Fibroblast of skin of left quadriceps (primary cell): ENCODE data around the gene SORCS2.

Experiments
- DNase-seq, 2 experiments: peaks; one replicate each; pipeline ENCODE4 v3.0.0-alpha.2; 2013; ENCODE audit warnings: low read depth in 2 of 2

The SORCS2 gene

DNA sequence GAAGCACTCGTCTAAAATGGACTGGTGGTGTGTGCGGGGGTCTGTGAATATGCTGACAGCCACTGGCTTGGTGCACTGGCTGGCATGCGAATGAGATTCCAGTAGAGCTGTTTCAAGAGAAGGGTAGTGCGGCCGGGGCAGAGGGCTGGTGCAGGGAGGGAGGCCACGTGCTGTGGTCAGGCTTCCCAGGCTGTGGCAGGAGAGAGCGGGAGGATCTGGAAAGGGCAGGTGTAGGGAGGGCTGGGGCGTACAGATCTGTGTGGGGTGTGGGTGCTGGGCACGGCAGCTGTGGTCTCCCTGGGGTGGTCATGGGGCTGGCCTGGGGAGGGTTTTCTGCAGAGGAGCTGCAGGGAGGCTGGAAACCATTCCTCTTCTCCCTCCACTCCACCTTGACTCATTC lies 30.2 kb downstream of the SORCS2 start:
- no peak for DNase-seq

DNA sequence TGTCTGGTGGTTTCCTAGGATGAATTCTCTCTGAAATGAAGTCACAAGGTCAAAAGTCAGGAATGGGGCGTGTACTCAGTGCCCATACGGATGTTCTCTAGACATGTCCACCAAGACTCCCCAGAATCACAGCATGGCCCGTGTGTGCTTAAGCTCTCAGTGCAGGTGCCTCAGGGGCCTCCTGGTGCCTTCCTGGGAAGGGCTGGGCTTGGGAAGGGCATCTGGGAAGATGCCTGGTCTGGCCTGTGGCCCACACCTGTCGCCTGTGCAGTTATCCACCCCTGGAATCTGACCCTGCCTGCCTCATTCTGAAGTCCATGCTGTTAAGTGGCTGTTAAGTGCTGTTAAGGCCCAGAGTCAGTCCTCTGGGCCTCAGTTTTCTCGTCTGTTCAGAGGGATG lies 31.2 kb downstream of the SORCS2 start:
- no peak for DNase-seq

DNA sequence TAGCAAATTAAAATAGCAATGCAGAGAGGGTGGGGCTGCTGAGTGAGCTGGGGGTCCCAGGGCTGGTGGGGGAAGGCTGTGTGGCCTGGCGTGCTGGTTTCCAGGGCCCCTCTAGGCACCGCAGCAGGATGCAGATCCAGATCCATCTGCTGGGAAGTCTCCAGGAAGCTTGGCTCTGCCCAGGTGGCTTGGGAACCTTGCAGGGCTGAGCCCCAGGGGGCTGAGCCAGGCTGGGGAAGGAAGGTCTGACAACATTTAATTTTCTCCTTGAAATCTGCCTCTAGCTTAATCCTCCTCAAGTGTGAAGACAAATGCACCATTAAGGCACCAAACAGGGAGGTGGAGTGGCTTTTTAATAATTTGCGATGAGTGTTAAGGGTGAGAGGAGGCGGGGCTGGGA lies 31.7 kb downstream of the SORCS2 start:
- no peak for DNase-seq

DNA sequence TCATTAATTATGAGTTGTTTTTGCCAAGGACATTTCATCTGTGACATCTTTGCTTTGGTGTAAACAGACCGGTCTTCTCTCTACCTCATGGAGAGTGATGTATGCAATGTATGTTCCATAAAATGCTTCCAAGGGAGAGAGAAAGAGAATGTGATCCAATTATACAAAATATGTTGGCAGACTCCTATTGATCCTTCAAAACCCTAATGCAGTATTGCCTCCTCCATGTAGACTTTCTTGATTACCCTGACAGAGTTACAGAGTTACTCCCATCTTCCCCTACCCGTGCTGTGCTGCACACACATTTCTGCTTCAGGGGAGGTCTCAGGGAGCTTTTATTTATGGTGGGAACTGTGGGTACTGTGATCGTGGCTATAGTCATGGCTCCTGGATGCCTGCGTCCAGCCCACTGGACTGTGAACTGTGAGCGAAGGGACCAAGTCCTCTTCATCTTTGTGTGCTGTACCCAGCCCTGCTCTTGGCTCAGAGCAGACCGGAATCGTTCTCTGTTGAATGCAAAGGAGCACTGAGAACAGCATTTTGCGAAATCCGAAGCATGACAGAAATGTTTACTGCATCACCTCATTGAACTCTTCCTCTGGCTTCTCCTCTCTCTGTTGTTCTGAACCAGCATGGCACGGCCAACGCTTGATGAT lies 32.7 kb downstream of the SORCS2 start:
- DNase-seq, result no peak

DNA sequence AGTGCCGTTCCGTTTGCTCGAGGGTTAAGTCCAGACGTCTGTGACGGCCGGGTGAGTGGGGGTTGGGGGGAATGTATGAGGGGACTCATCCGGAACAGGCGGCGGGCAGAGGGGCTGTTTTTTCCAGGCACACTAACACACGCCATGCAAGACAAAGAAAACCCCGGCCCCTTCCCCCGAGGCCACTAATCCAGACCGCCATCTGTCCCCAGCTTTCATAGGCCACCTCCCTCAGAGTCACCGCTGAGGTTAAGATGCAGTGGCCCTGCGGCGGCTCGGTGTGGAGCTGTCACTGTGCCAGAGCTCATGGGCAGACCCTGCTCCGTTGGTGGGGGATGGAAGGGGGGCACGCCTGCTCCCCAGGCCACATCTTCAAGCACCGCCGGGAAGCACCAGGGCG lies 34.1 kb downstream of the SORCS2 start:
- DNase-seq, result no peak

DNA sequence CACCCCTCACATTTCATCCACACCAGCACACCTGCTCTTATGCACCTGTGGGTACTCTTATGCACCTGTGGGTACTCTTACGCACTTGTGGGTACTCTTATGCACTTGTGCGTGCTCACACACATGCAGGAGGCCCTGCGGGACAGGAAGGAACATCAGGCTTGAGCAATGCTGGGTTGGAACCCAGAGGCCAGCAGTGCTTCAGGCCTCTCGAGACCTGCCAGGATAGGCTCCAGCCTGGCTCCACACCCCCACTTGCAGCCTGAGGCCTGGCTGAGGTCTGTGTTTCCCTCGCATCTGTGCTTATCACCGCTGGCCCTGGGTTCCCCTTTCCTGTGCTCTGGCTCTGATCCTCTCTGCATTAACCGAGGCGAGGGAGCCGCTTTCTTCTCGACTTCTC lies 34.7 kb downstream of the SORCS2 start:
- no peak for DNase-seq

DNA sequence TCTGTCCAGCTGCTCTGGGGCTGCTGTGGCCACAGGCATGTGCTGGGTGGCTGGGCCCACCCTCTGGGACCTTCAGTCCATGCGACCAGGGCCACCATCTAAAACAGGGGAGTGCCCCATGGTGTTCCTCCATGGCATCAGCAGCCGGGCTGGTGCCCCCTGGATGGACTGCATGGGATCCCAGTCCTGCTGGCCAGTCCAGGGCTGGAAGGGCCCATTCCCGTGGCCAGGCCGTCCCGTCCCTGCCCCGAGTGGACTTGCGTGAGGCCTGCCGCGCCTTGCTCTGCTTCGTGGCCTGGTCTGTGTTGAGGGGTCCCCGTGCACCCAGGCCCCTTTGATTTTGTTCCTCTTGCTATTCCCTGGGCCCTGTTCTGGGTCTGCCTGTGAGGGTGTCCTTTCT lies 36.4 kb downstream of the SORCS2 start:
- no peak for DNase-seq

DNA sequence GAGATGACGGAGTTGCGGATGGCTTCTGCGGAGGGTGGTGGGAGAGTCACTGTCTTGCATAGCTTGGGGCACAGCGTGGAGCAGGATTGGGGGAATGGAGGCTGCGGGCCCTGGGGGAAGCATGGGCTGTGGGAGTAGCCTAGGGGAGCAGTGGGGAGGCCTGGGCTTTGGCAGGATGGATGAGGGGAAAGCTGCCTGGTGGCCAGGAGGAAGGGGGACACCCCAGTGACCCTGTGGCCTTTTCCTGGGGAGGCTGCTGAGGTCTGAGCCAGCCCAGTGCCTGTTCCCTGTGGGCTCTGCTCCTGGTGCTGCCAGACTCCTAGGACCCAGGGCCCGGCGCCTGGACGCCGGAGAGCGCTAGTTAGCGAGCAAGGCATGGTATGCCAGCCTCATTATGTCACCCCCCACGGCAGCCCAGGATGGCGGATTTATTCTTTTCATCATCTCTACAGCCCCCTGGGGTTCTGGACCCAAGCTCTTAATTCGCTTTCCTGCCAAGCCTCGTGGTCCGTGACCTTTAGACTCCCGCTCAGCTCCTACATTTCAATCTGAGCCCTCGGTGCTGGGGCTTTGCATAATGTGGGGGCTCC lies 39.8 kb downstream of the SORCS2 start:
- DNase-seq, result no peak

DNA sequence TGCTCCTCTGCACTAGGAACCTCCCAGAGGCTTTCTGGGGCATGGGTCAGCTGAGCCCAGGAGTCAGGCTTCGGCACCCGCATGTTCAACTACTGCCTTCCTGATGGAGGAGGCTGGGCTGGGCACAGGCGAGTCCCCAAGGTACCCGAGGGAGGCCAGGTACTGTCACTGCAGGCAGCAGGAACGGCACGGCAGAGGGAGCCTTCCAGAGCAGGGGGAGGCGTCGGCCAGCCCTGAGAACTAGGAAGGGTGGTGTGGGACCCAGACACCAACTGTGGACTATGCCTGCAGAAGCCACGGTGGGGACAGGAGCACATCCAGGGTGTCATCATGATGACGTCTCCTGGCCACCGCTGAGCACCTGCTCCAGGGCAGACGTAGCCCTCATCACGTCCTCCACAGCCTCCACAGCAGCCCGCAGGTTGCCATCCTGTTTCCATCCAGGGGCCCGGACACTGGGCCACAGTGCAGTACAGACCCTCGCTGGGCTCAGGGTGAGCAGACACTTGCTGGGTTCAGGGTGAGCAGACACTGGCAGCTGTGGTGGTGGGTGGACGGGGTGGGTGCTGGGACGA lies 40.8 kb downstream of the SORCS2 start:
- no peak for DNase-seq

DNA sequence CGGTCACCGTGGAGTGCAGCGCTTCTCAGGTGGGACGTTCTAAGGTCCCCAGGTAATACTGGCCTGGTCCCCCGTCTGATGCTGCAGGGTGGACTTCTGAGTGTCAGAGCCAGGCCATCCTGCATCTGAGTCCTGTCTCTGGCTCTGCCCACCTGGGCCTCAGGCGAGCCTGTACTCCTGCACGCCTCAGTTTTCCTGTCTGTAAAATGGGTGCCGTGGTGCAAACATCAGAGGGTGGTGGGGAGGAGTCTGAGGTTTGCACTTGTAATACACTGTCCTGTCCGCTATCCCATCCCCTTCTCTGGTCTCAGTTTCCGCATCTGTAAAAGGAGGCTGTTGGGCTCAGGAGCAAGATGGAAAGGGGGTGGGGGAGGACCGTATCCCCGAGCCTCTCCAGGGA lies 41.3 kb downstream of the SORCS2 start:
- no peak for DNase-seq

DNA sequence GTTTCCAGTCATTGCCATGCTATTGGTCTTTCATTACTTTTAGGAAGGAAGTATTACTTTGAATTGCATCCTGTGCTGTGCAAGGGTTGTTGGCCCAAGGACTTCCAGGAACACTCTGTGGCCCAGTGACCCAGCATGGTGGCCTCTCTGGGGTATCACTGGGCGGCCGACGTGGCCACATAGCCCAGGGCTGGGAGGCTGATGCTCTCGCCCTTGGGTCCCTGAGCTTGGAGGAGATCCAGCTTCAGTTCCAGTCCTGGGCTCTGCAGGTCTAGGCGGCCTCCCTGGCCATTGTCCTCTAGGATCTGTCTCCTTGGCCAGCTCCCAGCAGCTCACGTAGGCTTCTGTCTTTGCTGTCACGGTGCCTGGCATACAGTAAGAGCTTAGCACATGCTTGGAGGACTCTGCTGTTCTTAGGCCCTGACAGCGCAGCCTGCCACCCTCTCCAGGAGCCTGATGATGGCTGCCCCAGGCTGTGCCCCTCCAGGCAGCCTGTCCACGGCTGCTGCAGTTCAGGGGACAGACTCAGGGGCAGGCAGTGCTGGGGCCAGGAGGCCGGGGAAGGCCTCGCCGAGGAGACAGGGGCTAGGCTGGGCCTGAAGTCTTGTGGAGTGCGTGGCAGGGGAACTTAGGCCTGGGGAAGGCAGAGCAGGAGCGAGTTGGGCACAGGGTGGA lies 42.2 kb downstream of the SORCS2 start:
- no peak for DNase-seq

DNA sequence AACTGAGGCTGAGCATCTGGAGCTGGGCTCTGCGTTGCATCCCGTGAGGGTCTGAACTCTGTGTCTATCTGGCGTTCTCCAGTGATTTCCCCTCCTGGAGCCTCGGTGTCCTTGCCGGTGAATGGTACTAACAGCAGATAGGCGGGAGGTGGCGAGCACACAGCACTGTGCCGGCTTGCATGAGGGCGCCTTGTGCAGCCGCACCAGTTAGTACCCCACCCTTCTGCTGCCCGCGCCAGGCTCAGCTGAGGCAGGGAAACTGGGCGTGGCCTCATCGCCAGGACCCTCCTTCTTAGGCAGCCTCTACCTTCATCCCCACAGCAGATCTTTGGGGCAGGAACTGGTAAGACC lies 42.7 kb downstream of the SORCS2 start:
- DNase-seq, result no peak

DNA sequence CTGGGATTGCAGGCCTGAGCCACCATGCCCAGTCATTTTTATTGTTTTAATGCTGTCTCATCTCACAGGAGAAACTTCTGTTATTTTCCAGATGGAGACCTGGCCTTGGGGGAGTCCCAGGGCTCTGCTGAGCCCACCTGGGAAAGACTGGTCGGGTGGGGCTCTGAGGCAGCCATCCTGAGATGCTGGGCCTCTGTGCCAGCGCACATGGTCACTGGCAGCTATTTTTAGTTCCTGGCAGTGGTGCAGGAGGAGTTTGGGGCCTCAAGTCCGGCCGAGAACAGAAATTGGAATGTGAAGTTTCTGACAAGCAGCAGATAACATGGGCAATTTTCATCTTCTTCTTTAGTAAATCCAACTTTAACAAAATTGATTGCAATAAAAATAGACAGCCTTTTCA lies 44.5 kb downstream of the SORCS2 start:
- DNase-seq, result no peak

DNA sequence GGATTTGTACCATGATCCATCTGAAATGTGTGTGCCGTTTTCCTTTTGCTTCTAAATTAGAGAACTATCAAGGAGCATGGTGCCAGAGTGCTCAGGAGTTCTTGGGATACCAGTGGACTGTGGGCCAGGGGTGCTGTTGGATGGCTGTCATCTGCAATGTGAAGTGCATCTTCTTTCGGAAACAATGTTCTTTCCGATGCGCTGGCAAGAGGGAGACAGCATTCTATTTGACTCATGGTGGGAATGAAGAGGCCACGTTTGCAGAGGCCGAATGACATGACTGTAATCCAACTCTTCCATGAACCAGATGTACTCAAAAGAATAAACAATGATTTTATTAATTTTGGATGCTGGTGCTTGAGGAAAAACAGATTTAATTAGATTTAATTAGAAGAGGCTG lies 45.5 kb downstream of the SORCS2 start:
- peak; percentile 53 to 57 for DNase-seq

DNA sequence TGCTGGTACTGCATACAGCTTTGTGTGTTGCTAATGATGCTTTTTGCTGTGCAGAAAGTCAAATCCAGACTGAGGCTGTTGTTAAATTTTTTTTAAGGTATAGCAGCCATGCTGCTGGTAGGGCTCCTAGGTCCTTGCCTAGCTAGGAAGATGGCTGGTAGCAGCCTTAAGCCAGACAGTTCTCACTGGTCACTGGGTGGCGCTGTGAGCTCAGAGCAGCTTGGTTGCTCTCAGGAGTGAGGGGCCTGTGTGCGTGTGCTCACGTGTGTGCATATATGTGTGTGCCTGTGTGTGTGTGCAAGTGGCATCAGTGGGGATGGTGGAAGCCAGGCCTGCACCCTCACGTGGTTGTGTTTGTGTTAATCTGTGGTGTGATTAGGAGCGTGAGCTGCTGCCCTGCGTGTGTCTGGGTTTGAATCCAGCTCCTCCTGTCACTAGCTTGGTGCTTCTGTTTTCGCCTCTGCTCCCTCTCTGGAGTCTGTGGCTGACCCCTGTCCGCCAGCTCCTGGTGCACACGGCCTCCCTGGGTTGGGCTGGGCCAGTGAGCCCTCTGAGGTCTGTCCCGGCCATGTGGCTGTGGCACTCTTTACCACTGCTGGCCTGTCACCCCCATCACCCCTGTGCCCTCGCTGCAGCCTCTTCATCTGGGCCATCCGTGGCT lies 46.1 kb downstream of the SORCS2 start:
- DNase-seq, result no peak

DNA sequence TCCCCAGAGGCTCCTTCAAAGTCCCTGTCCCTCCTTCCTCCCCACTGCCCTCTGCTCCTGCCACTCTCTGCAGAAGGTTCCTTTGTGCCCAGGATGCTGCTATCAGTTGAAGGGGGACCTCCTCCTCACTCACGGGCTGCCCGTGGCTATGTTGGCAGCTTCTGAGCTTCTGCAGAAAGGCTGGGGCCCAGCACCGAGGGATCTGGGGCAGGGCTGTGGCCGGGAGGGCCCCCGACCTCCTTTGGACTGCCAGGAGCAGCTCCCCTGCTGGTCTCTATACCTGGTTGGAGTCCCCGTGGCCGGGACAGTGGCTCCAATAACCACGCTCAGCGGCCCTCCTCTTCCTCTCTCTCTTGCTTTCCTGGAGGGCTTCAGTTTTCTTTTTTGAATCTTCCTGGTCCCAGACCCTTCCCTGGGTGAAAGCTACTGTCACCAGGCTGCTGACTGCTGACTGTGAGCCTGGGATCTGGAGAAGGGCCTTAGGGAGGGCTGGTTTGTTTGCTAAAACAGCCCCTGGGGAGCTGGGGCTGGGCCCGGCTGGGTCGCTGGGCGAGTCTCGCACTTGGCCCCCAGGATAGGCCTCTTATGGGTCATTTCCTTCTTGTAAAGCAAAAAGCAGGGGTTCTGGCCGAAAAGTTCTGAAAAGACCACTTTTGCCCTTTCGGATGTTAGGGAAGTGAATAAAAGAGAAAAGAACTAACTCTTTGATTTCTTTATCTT lies 46.9 kb downstream of the SORCS2 start:
- DNase-seq, result no peak

DNA sequence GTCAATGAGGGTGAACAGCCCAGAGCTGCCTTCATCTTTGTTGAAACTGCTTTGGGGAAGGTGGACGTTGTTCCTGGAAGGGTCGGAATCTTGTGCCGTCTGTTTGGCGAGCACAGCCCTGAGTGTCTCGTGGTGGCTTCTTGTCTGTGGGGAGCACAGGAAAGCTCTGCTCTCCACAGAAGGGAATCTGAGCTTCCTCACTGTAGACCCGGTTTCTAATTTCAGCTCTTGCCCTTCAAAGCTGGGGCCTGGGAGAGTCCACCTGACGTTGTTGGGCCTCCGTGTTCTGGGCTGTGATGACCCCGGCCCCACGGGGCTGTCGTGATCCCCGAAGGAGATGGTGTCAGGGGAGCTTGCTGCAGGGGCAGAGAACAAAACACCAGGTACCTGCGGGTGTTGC lies 47.5 kb downstream of the SORCS2 start:
- DNase-seq, result no peak

DNA sequence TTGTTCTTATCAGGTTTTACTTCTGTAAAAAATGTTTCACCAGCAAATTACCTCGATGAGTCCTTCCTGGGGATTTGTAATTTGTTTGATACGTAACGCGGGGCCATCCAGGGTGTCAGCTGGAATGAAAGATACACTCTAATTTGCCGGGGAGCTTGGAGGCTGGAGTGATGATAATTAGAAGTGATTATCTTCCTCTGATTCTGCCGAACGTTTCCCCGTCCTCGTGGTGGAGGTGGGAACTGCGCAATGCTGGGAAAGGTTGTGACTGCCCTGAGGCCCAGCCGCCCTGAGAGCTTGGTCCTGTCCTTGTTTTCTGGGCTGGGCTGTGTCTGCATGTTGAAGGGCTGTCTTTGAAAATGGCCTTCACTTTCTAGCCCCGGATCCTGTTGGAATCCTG lies 48.0 kb downstream of the SORCS2 start:
- DNase-seq, result no peak

DNA sequence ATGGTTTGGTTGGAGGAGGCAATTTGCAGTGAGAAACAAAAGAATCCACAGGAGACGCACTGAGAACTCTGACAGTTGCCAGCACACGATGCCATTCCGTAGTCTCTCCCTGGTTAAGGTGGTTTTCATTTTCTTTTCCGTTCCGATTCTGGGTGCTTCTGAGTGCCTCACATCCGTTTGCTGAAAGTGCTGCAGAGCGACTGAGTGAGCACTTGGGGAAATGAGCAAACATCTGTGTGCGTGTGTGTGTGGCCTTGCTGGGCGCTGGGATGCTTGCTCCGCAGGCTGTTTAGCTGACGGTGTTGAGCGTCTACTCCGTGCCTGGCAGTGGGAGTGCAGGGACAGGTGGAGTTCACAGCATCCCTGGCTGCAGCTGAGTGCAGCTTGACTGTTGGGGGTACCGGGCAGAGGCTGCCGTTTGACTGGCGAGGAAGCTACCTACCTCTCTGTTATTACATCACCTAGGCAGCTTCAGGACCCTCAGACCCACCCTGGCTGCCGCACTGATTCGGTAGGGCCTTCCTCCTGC lies 49.3 kb downstream of the SORCS2 start:
- DNase-seq, result no peak

DNA sequence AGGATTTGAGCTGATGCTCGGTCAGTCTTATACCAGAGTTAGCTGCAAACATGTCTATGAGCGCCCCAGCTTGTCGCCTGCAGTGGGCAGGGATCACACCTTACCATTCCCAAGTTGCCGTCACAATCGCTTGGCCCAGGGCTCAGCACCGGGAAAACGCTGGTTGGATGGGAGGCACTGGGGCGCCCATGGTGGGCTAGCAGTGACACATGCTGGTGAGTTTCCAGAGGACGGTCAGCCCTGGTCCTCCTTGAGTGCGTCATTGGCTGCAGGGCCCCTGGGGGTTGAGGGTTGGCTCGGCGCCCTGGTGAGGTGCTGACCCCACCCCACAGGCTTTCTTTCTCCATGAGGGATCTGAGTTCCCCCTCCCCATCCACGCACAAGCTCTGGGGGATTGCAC lies 50.4 kb downstream of the SORCS2 start:
- no peak for DNase-seq

DNA sequence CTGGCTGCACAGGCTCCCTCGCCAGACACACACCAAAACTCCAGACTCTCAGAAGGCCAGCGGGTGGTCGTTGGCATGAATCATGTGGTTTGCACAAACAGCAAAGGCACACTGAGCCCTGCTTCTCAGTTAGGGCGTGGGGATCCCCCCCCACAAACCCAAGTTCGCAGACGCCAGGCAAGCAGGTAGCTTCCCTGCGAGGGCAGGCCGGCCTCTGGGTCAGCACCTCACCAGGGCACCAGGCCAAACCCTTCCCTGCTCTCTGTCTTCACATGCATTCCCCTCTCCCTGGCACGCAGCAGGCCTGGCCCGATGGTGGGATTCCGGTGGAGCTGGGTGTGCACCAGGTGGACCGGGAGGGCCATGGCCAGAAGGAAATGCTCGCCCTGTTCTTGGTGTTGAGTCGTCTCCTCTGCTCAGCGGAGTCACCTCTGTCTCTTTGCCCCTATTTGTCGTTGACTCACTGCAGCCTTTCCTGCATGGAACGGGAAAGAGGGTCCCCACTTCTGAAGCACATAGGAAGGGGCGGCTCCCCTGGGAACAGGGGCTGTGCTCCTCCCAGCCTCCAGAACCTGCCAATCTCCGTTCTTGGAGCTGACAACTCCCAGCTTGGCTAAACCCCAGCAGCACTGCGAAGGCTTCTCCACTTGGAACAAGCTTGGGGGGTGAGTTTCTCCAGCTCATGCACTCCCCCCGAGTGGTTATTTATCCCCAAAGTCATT lies 51.4 kb downstream of the SORCS2 start:
- no peak for DNase-seq
